ENCODE results near the gene SLC39A11. TPM values are rescaled to one million over a fixed set of nuclear protein-coding genes. Genes with fewer than 3 reads are reported as not detected.

SLC39A11 gene
- total and polyA plus RNA-seq, 2 of the 13 experiments (the other 11 are each of a cell fraction or from before 2014, with no cell fraction given), result 17.2 to 31.5 TPM

GRCh38 chr17:72962106-72962505, 130.4 kb downstream of the SLC39A11 start (continued):
- TF ChIP-seq, protein P1, sequence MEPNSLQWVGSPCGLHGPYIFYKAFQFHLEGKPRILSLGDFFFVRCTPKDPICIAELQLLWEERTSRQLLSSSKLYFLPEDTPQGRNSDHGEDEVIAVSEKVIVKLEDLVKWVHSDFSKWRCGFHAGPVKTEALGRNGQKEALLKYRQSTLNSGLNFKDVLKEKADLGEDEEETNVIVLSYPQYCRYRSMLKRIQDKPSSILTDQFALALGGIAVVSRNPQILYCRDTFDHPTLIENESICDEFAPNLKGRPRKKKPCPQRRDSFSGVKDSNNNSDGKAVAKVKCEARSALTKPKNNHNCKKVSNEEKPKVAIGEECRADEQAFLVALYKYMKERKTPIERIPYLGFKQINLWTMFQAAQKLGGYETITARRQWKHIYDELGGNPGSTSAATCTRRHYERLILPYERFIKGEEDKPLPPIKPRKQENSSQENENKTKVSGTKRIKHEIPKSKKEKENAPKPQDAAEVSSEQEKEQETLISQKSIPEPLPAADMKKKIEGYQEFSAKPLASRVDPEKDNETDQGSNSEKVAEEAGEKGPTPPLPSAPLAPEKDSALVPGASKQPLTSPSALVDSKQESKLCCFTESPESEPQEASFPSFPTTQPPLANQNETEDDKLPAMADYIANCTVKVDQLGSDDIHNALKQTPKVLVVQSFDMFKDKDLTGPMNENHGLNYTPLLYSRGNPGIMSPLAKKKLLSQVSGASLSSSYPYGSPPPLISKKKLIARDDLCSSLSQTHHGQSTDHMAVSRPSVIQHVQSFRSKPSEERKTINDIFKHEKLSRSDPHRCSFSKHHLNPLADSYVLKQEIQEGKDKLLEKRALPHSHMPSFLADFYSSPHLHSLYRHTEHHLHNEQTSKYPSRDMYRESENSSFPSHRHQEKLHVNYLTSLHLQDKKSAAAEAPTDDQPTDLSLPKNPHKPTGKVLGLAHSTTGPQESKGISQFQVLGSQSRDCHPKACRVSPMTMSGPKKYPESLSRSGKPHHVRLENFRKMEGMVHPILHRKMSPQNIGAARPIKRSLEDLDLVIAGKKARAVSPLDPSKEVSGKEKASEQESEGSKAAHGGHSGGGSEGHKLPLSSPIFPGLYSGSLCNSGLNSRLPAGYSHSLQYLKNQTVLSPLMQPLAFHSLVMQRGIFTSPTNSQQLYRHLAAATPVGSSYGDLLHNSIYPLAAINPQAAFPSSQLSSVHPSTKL (CRISPR knock-in tag; IDR thresholded peaks at IDR 0.05), result peak; percentile 75
- TF ChIP-seq ZNF879 (CRISPR knock-in tag; IDR thresholded peaks at IDR 0.05) (no peak), ZNF782 (CRISPR knock-in tag; IDR thresholded peaks at IDR 0.05; ENCODE audit: borderline replicate concordance) (no peak), ZNF605 (CRISPR knock-in tag; IDR thresholded peaks at IDR 0.05) (no peak), NFRKB (IDR thresholded peaks at IDR 0.05) (no peak), ZNF235 (CRISPR knock-in tag; IDR thresholded peaks at IDR 0.05; ENCODE audit: borderline replicate concordance) (no peak), THAP9 (CRISPR knock-in tag; IDR thresholded peaks at IDR 0.05; ENCODE audit: borderline replicate concordance) (no peak), MXI1 (IDR thresholded peaks at IDR 0.05; ENCODE audit: borderline replicate concordance, low read depth, low read length) (no peak), ZFAT (CRISPR knock-in tag; conservative IDR thresholded peaks at IDR 0.05) (no peak), HIVEP1 (CRISPR knock-in tag; IDR thresholded peaks at IDR 0.05) (no peak), RFX1 (IDR thresholded peaks at IDR 0.05) (no peak), ZNF275 (CRISPR knock-in tag; IDR thresholded peaks at IDR 0.05; ENCODE audit: borderline replicate concordance) (no peak), HNF4G (IDR thresholded peaks at IDR 0.05; ENCODE audit: borderline replicate concordance, low read depth, low read length) (peak; percentile 88), HNF4G (CRISPR knock-in tag; IDR thresholded peaks at IDR 0.05; ENCODE audit: borderline replicate concordance, low read depth) (peak; percentile 73; the same call in 1 of the 2 replicates), ZBTB21 (CRISPR knock-in tag; IDR thresholded peaks at IDR 0.05) (no peak), ARNTL (CRISPR knock-in tag; IDR thresholded peaks at IDR 0.05) (no peak), ZBTB34 (CRISPR knock-in tag; IDR thresholded peaks at IDR 0.05) (peak; percentile 86)
- TF ChIP-seq, protein P2, sequence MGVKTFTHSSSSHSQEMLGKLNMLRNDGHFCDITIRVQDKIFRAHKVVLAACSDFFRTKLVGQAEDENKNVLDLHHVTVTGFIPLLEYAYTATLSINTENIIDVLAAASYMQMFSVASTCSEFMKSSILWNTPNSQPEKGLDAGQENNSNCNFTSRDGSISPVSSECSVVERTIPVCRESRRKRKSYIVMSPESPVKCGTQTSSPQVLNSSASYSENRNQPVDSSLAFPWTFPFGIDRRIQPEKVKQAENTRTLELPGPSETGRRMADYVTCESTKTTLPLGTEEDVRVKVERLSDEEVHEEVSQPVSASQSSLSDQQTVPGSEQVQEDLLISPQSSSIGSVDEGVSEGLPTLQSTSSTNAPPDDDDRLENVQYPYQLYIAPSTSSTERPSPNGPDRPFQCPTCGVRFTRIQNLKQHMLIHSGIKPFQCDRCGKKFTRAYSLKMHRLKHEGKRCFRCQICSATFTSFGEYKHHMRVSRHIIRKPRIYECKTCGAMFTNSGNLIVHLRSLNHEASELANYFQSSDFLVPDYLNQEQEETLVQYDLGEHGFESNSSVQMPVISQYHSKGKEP (CRISPR knock-in tag; IDR thresholded peaks at IDR 0.05), result no peak
- TF ChIP-seq, protein P3, sequence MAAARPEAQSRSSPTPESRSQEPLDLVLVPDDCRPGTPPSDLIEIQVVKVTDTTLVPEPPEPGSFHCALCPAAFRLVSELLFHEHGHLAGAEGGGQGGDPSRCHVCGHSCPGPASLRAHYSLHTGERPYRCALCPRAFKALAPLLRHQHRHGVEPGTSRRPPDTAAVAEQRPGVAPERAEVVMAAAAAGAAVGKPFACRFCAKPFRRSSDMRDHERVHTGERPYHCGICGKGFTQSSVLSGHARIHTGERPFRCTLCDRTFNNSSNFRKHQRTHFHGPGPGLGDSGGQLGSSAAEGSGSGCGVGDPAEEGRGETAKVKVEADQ (CRISPR knock-in tag; IDR thresholded peaks at IDR 0.05; ENCODE audit: borderline replicate concordance), result no peak

Data from HepG2 (cell line).